Stimulated activated CD4-positive, alpha-beta T cell treated with anti-CD3 and anti-CD28 coated beads, Interleukin-12 subunit alpha, Interleukin-12 subunit beta, amount 100 ng/mL, for 48 hours (primary cell): ENCODE measurements around the gene ATL2.
"Not testable (repeated sequence)": the region's sequence is repeated elsewhere in the genome, so short reads cannot be mapped to it uniquely, and the experiment has no call there.

Source experiments
- DNase-seq, 3 donors: peaks; one replicate each; pipeline ENCODE4 v3.0.0-alpha.2; 2020; ENCODE audit warnings: low read depth in 2 of 3, low spot score in 1 of 3

Gene ATL2

GRCh38 chr2:38390947-38391346, 13.9 kb upstream of the ATL2 start:
- no peak for DNase-seq

- no peak for DNase-seq
Measured at GRCh38 chr2:38387887-38388286, 10.8 kb upstream of the ATL2 start.

- DNase-seq: no peak
Measured at GRCh38 chr2:38386821-38387220, 9.7 kb upstream of the ATL2 start.

- DNase-seq: no peak
Measured at GRCh38 chr2:38386377-38386776, 9.3 kb upstream of the ATL2 start.

- no peak for DNase-seq
Measured at GRCh38 chr2:38384338-38384737, 7.3 kb upstream of the ATL2 start.

- not testable (repeated sequence) for DNase-seq
Measured at GRCh38 chr2:38383741-38384140, 6.7 kb upstream of the ATL2 start.

GRCh38 chr2:38381381-38382143, 4.5 kb upstream of the ATL2 start:
- DNase-seq: no peak

GRCh38 chr2:38380397-38381130, 3.5 kb upstream of the ATL2 start:
- DNase-seq: no peak

- DNase-seq: peak; percentile 20 to 53 (median 40)
Measured at GRCh38 chr2:38376346-38377049, 575 bp downstream of the ATL2 start.

GRCh38 chr2:38375696-38376345, 1.3 kb downstream of the ATL2 start:
- DNase-seq: peak in 1 of 3 donors; percentile 55

GRCh38 chr2:38374984-38375383, 2.1 kb downstream of the ATL2 start:
- DNase-seq: no peak

- DNase-seq: no peak
Measured at GRCh38 chr2:38371235-38371634, 5.8 kb downstream of the ATL2 start.

GRCh38 chr2:38370664-38371063, 6.4 kb downstream of the ATL2 start:
- DNase-seq: no peak

GRCh38 chr2:38362232-38362631, 14.8 kb downstream of the ATL2 start:
- no peak for DNase-seq

GRCh38 chr2:38360177-38360576, 16.9 kb downstream of the ATL2 start:
- no peak for DNase-seq

- DNase-seq: no peak
Measured at GRCh38 chr2:38353402-38353801, 23.7 kb downstream of the ATL2 start.

GRCh38 chr2:38352336-38352735, 24.7 kb downstream of the ATL2 start:
- DNase-seq: no peak

GRCh38 chr2:38345323-38346038, 31.6 kb downstream of the ATL2 start:
- no peak for DNase-seq

GRCh38 chr2:38344813-38345212, 32.3 kb downstream of the ATL2 start:
- no peak for DNase-seq

GRCh38 chr2:38343212-38343611, 33.9 kb downstream of the ATL2 start:
- DNase-seq: no peak

- DNase-seq: no peak
Measured at GRCh38 chr2:38336621-38337020, 40.5 kb downstream of the ATL2 start.
